NB4 (cell line): ENCODE measurements around the gene HES2.

ENCODE experiments used
- POLR2A ChIP-seq: IDR thresholded peaks from 2 replicates; pipeline ENCODE4 v1.6.1; 2011; ENCODE audit warnings: mild to moderate bottlenecking; ENCODE audit not compliant: insufficient read length; ENCODE audit errors: extremely low read depth
- TF ChIP-seq, protein P1 (sequence below): IDR thresholded peaks from one replicate; pipeline ENCODE4 v1.5.1; 2012; ENCODE audit warnings: low read depth, low read length

DNA sequence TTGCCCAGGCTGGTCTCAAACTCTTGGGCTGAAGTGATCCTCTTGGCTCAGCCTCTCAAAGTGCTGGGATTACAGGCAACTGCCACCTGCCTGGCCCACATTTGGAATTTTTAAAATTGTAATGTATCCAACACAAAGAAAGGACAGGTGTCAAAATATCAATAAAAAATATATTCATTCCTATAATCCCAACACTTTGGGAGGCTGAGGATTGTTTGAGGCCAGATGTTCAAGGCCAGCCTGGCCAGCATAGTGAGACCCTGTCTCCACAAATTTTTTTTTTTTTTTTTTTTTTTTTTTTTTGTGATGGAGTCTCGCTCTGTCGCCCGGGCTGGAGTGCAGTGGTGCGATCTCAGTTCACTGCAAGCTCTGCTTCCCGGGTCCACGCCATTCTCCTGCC is 10.0 kb downstream of the HES2 start:
- TF ChIP-seq POLR2A = no peak
- TF ChIP-seq, protein P1, sequence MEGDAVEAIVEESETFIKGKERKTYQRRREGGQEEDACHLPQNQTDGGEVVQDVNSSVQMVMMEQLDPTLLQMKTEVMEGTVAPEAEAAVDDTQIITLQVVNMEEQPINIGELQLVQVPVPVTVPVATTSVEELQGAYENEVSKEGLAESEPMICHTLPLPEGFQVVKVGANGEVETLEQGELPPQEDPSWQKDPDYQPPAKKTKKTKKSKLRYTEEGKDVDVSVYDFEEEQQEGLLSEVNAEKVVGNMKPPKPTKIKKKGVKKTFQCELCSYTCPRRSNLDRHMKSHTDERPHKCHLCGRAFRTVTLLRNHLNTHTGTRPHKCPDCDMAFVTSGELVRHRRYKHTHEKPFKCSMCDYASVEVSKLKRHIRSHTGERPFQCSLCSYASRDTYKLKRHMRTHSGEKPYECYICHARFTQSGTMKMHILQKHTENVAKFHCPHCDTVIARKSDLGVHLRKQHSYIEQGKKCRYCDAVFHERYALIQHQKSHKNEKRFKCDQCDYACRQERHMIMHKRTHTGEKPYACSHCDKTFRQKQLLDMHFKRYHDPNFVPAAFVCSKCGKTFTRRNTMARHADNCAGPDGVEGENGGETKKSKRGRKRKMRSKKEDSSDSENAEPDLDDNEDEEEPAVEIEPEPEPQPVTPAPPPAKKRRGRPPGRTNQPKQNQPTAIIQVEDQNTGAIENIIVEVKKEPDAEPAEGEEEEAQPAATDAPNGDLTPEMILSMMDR = no peak
